HepG2 (cell line): ENCODE results near the gene FAM199X. TPM values are rescaled to one million over a fixed set of nuclear protein-coding genes. Genes with fewer than 3 reads are reported as not detected.

Experiments
- ATAC-seq: fragments of 200-7000 bp; cut with Tn5 transposase; 3 replicates; pipeline ENCODE4 v1.9.1; 2020; ENCODE audit warnings: mild to moderate bottlenecking, moderate library complexity
- BruUV-seq: library from RNA; stranded (reverse); fragments of 400-500 nt; replicated peaks from 2 replicates; lab custom pipeline; 2021; lab: Mats Ljungman, UMichigan
- CTCF ChIA-PET: fragments of 300-600 bp; formaldehyde crosslinking; extraction: SDS; loops from one replicate; lab custom pipeline; 2021; ENCODE audit warnings: low total read pairs, inconsistent platforms, low intra/inter-chr PET ratio; lab: Yijun Ruan, JAX
- POLR2A ChIA-PET: fragments of 350-600 bp; sonication (Branson Sonifier 250); formaldehyde crosslinking; loops from one replicate; lab custom pipeline; 2020; ENCODE audit warnings: antibody characterized with exemption, inconsistent platforms; lab: Yijun Ruan, JAX
- DNase-seq: peaks from one replicate; pipeline ENCODE4 v3.0.0-alpha.2; 2015; ENCODE audit warnings: low spot score
- FAIRE-seq: peaks from 3 replicates; lab custom pipeline; 2011; peaks lifted over from hg19 to GRCh38; lab: Jason Lieb, UNC
- H2AFZ ChIP-seq: one replicate; pipeline ENCODE4 v1.6.1; 2011; ENCODE audit warnings: low read length, inconsistent platforms
- H3K27ac ChIP-seq: fragments of 300-600 bp; 3 replicates; pipeline ENCODE4 v1.8.0; 2011; ENCODE audit warnings: mixed run types, mild to moderate bottlenecking, mixed read lengths, low read length, inconsistent platforms; ENCODE audit not compliant: insufficient read depth; ENCODE audit errors: extremely low read length
- H3K27me3 ChIP-seq, 2 experiments: fragments of 200-600 bp in 1 of 2; 2 replicates in 1 of 2; 3 replicates in 1 of 2; pipeline versions ENCODE4 v1.6.0 to v1.8.0; 2011; ENCODE audit warnings: low read length in 2 of 2, mild to moderate bottlenecking in 2 of 2, moderate library complexity in 2 of 2, inconsistent platforms in 1 of 2; ENCODE audit not compliant: insufficient read depth in 2 of 2, control insufficient read depth in 1 of 2
- H3K36me3 ChIP-seq, 2 experiments: fragments of 200-600 bp in 1 of 2; replicated peaks in 1 of 2; 2 replicates in 1 of 2; 3 replicates in 1 of 2; pipeline versions ENCODE4 v1.5.1 to v1.8.0; 2011; ENCODE audit warnings: low read length in 2 of 2, inconsistent platforms in 1 of 2; ENCODE audit not compliant: insufficient read depth in 2 of 2, control insufficient read depth in 1 of 2
- H3K4me1 ChIP-seq: 2 replicates; pipeline ENCODE4 v1.5.1; 2012; ENCODE audit warnings: low read length, inconsistent platforms; ENCODE audit not compliant: insufficient read depth
- H3K4me2 ChIP-seq: 2 replicates; pipeline ENCODE4 v1.6.0; 2011; ENCODE audit warnings: low read depth, low read length, inconsistent platforms
- H3K4me3 ChIP-seq, 3 experiments: fragments of 200-600 bp in 1 of 3; sonication (generic), shearing (Covaris generic) in 1 of 3; replicated peaks in 1 of 3; 2 replicates each; pipeline ENCODE4 v1.5.1; 2011 to 2016; ENCODE audit warnings: low read length in 3 of 3, inconsistent platforms in 2 of 3, low read depth in 2 of 3, mild to moderate bottlenecking in 2 of 3, control low read depth in 1 of 3, mixed read lengths in 1 of 3; ENCODE audit not compliant: insufficient read depth in 1 of 3
- H3K79me2 ChIP-seq: one replicate; pipeline ENCODE4 v1.6.1; 2011; ENCODE audit warnings: low read length, inconsistent platforms; ENCODE audit not compliant: insufficient read depth
- H3K9ac ChIP-seq: 2 replicates; pipeline ENCODE4 v1.6.0; 2011; ENCODE audit warnings: mild to moderate bottlenecking, low read depth, low read length, inconsistent platforms; ENCODE audit not compliant: insufficient read depth
- H3K9me3 ChIP-seq: 2 replicates; pipeline ENCODE4 v1.5.1; 2012; ENCODE audit warnings: mild to moderate bottlenecking, low read length
- H4K20me1 ChIP-seq: 2 replicates; pipeline ENCODE4 v1.6.0; 2011; ENCODE audit warnings: inconsistent platforms, mild to moderate bottlenecking, low read length, moderate library complexity; ENCODE audit not compliant: insufficient read depth
- AKNA ChIP-seq: sonication (generic); formaldehyde crosslinking; IDR thresholded peaks from 2 replicates; pipeline ENCODE4 v1.4.0; 2020; ENCODE audit warnings: missing genetic modification reagents, borderline replicate concordance
- HNF4A ChIP-seq: sonication (generic); formaldehyde crosslinking; IDR thresholded peaks from 2 replicates; pipeline ENCODE4 v1.4.0; 2020; ENCODE audit warnings: missing genetic modification reagents
- MAFF ChIP-seq: IDR thresholded peaks from 2 replicates; pipeline ENCODE4 v1.6.1; 2011; ENCODE audit warnings: low read depth, low read length, improper control_type of control experiment
- MAFK ChIP-seq, 2 experiments: IDR thresholded peaks in 1 of 2; conservative IDR thresholded peaks in 1 of 2; 2 replicates each; pipeline ENCODE4 v1.6.1; 2011; ENCODE audit warnings: improper control_type of control experiment in 2 of 2, low read length in 2 of 2
- MEIS1 ChIP-seq: sonication (generic); formaldehyde crosslinking; IDR thresholded peaks from 2 replicates; pipeline ENCODE4 v1.9.0; 2021; ENCODE audit warnings: mild to moderate bottlenecking, missing genetic modification reagents, moderate library complexity, borderline replicate concordance
- RBM22 ChIP-seq: fragments of 200-400 bp; formaldehyde crosslinking; optimal IDR thresholded peaks from 2 replicates; pipeline ENCODE3; 2017; ENCODE audit warnings: mild to moderate bottlenecking, low read length, moderate library complexity
- TOE1 ChIP-seq: sonication (generic); formaldehyde crosslinking; IDR thresholded peaks from 2 replicates; pipeline ENCODE4 v1.4.0; 2020; ENCODE audit warnings: mild to moderate bottlenecking, missing genetic modification reagents
- ZNF468 ChIP-seq: sonication (generic); formaldehyde crosslinking; IDR thresholded peaks from 2 replicates; pipeline ENCODE4 v1.8.0; 2022; ENCODE audit warnings: mild to moderate bottlenecking, moderate library complexity, missing genetic modification reagents
- ZNF543 ChIP-seq: sonication (generic); formaldehyde crosslinking; IDR thresholded peaks from 2 replicates; pipeline ENCODE4 v1.4.0; 2020; ENCODE audit warnings: mild to moderate bottlenecking, missing genetic modification reagents
- ZSCAN29 ChIP-seq: sonication (generic); formaldehyde crosslinking; conservative IDR thresholded peaks from 2 replicates; pipeline ENCODE4 v1.4.0; 2020; ENCODE audit warnings: mild to moderate bottlenecking, missing genetic modification reagents
- WGBS: methylation state at CpG from one replicate; pipeline ENCODE4 v1.1.6; 2017; ENCODE audit warnings: low lambda C conversion rate; 5-methylcytosine and 5-hydroxymethylcytosine counted together
- in situ Hi-C: cut with HindIII; loops from 2 replicates; pipeline ENCODE4 v1.10.0; 2017; ENCODE audit warnings: low pct_unique_long_range_greater_than_20kb; ENCODE audit not compliant: extremely low pct_ligation_motif_present
- intact Hi-C: fragments of 100-400 bp; cut with micrococcal nuclease; formaldehyde crosslinking; loops from one replicate; pipeline ENCODE4 v1.10.0; 2022; ENCODE audit not compliant: unreplicated experiment
- polyA plus RNA-seq, 8 experiments: library from polyadenylated mRNA; depleted of rRNA in 3 of 8; stranded (reverse) in 7 of 8; unstranded in 1 of 8; fragments of >200 nt; fragmentation: Illumina TruSeq in 4 of 8; extraction: Trizol in 4 of 8; gene quantifications; 2 replicates each; pipeline versions ENCODE4 v1.2.1 to v1.2.3, GENCODE V29; 2011 to 2016; ENCODE audit warnings: low read depth in 4 of 8, missing spikeins in 1 of 8, mixed read lengths in 1 of 8; ENCODE audit not compliant: insufficient read depth in 1 of 8
- total RNA-seq, 5 experiments: library from RNA; depleted of rRNA; stranded (reverse); fragments of >200 nt; fragmentation: Illumina TruSeq; extraction: Trizol; gene quantifications; 2 replicates each; pipeline ENCODE4 v1.2.3, GENCODE V29; 2016; ENCODE audit warnings: low read depth in 1 of 5

Gene FAM199X
- total and polyA plus RNA-seq, 2 of the 13 experiments (the other 11 are each of a cell fraction or from before 2014, with no cell fraction given), result 5.1 to 18.0 TPM

GRCh38 chrX:104205548-104205947 is 39.3 kb downstream of the FAM199X start:
- FAIRE-seq, result no peak
- no peak for DNase-seq
- TF ChIP-seq MAFK (conservative IDR thresholded peaks at IDR 0.05 in 1 of 2, IDR thresholded peaks at IDR 0.05 in 1 of 2; ENCODE audit: low read length in 2 of 2) (peak; percentile 23 to 68; a peak in 2 of 4 replicates), MAFF (peak; percentile 35; the same call in 1 of the 2 replicates), TOE1 (CRISPR knock-in tag) (no peak)
- WGBS, result 94% methylated on average over 5 of the region's 5 CpGs
- no peaks in the 10 kb centered on the region for H3K36me3 ChIP-seq
- H3K9me3 ChIP-seq, result no peaks in the 10 kb centered on the region
- ChIA-PET POLR2A (no interaction called here), CTCF (no interaction called here)
- H3K9ac ChIP-seq, result no peak overlapping the region
- H2AFZ ChIP-seq, result no peak overlapping the region
- BruUV-seq, result no TSS peak
- H3K27ac ChIP-seq, result no peak overlapping the region
- no peak overlapping the region for H3K4me3 ChIP-seq
- in situ Hi-C loops, result no loop called here
- H3K27me3 ChIP-seq, result no peaks in the 10 kb centered on the region
- H3K79me2 ChIP-seq, result no peaks in the 10 kb centered on the region
- H3K4me2 ChIP-seq, result no peak overlapping the region
- H4K20me1 ChIP-seq, result no peaks in the 10 kb centered on the region
- peaks cover 7% of the 10 kb centered on the region; the same call in 1 of the 2 replicates for H3K4me1 ChIP-seq
- intact Hi-C loops, result no loop called here
- ATAC-seq, result no peak

- Histone ChIP-seq H2AFZ (no peak overlapping the region), H3K4me3 (no peak overlapping the region), H3K27ac (no peak overlapping the region), H3K79me2 (no peaks in the 10 kb centered on the region), H4K20me1 (no peaks in the 10 kb centered on the region), H3K4me2 (no peak overlapping the region; the same call in 1 of the 2 replicates), H3K9me3 (no peaks in the 10 kb centered on the region), H3K9ac (no peak overlapping the region), H3K4me1 (0 out of 2 replicates have a peak, but pooled peaks cover 7% of the 10 kb centered on the region), H3K27me3 (no peaks in the 10 kb centered on the region), H3K36me3 (no peaks in the 10 kb centered on the region)
- TF ChIP-seq AKNA (CRISPR knock-in tag) (no peak), HNF4A (peak; percentile 26; the same call in 1 of the 2 replicates), ZSCAN29 (CRISPR knock-in tag) (no peak), ZNF543 (CRISPR knock-in tag) (no peak), MEIS1 (CRISPR knock-in tag) (no peak), ZNF468 (CRISPR knock-in tag) (no peak), RBM22 (no peak)
- intact Hi-C loops (no loop called here), in situ Hi-C loops (no loop called here)
- no TSS peak for BruUV-seq
- WGBS, result 11% methylated on average over 5 of the region's 5 CpGs
- FAIRE-seq (peak; percentile 8), ATAC-seq (peak; percentile 90), DNase-seq (peak; percentile 5)
- POLR2A ChIA-PET, result no interaction called here
- CTCF ChIA-PET, result no interaction called here
Observed at GRCh38 chrX:104211187-104211586, 44.9 kb downstream of the FAM199X start.
